Retinal pigment epithelial cell (primary cell): Measurements from ENCODE around the gene SHC2.

Source experiments
- DNase-seq: peaks from one replicate; pipeline ENCODE4 v3.0.0-alpha.2; 2010; ENCODE audit warnings: low read depth
- H3K4me3 ChIP-seq: 2 replicates; pipeline ENCODE4 v1.5.1; 2011; ENCODE audit warnings: mild to moderate bottlenecking, low read length, control low read depth, moderate library complexity
- TF ChIP-seq, protein P1 (sequence below): conservative IDR thresholded peaks from 2 replicates; pipeline ENCODE4 v1.5.1; 2011; ENCODE audit warnings: low read depth, low read length, control low read depth, inconsistent platforms

Gene SHC2

DNA sequence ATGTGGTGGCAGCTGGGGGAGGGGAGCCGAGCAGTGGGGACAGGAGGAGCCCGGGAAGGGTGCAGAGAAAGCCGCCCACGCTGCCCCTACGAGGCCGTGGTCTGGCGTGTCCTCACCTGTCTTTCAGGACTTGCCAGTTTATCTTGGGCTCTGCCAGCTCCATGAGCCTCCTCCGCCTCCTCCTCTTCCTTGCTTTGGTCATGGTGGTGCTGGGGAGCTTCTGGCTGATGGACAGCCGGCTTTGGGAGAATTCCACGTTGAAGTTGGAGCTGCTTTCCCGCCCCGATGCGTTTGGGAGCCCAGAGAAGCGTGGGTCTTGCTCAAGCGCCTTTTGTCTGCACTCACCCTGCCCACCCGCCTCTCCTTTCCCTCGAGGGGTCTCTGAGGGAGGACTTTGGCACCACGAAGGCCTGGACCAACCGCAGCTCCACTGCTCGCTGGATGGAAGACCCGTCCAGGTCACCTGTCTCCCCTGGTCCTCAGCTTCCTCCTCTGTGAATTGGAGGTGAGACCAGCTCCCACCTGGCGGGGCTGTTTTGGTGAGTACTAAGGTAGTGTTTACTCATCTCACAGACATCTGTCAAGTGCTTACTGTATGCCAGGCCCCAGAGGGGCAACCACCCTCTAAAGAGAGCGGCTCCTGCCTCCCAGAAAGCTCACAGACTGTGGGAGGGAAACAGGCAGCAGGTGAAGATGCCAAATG lies 86.5 kb downstream of the SHC2 start:
- TF ChIP-seq, protein P1, sequence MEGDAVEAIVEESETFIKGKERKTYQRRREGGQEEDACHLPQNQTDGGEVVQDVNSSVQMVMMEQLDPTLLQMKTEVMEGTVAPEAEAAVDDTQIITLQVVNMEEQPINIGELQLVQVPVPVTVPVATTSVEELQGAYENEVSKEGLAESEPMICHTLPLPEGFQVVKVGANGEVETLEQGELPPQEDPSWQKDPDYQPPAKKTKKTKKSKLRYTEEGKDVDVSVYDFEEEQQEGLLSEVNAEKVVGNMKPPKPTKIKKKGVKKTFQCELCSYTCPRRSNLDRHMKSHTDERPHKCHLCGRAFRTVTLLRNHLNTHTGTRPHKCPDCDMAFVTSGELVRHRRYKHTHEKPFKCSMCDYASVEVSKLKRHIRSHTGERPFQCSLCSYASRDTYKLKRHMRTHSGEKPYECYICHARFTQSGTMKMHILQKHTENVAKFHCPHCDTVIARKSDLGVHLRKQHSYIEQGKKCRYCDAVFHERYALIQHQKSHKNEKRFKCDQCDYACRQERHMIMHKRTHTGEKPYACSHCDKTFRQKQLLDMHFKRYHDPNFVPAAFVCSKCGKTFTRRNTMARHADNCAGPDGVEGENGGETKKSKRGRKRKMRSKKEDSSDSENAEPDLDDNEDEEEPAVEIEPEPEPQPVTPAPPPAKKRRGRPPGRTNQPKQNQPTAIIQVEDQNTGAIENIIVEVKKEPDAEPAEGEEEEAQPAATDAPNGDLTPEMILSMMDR: no peak
- DNase-seq: no peak
- no peak overlapping the region for H3K4me3 ChIP-seq

DNA sequence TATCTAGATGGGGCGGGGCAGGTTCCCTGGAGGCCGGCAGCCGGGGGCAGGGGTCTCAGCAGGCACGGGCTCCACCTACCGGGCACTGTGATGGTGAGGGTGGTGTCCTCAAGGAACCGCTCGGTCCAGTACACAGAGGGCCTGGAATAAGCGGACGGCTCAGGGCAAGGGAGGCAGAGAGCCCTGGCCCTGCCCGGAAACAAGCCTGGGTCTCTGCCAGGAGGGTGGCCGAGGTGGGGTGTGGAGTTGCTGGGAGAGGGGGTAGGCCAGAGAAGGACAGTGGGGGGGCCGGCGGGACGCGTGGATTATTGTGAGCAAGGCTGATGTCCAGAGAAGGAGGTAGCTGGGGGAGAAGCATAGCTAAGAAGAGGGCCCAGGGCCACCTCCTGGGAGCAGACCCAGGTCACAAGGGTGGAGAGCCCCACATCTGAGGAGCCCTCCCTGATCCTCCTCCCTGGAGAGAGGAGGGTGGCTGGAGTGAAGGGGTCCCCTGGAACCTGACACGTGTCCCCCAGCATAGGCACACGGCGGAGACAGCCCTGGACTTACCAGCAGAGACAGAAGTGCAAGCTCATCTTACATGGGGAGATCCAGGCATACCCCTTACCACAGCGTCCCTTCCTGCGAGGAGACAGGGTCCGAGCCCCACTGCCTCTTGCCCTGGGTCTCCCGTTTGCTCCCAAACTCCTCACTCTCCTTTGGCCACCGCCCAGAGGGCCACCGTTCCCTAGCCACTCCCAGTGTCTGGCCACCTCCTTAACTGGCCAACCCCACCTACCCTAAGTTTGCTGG lies 87.2 kb downstream of the SHC2 start:
- H3K4me3 ChIP-seq: no peak overlapping the region
- no peak for DNase-seq
- TF ChIP-seq, protein P1: no peak

DNA sequence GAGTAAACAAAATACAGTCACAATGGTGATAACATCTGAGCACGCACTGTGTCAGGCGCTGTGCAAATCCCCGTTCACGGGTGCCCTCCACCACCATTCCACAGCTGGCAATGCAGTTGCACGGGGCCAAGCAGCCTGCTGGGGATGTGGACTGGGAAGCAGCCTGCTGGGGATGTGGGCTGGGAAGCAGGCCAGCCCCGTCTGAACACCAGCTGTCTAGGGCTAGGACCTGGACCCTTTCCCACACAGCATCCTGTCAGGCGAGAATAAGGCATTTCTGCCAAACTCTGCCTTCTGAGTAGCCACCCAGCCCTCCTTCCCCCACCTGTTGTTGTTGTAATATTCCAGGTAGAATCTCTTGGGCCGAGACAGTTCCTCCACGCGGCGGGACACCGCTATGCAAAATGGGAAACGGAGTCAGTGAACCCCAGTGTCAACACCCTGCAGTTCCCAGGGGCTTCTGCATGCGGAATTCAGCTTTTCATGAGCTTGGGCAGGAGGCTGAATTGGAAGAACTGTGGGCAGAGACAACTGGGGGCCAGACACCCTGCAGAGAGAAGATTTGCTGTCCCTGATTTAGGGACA lies 88.4 kb downstream of the SHC2 start:
- TF ChIP-seq, protein P1: no peak
- no peak for DNase-seq
- H3K4me3 ChIP-seq: no peak overlapping the region

DNA sequence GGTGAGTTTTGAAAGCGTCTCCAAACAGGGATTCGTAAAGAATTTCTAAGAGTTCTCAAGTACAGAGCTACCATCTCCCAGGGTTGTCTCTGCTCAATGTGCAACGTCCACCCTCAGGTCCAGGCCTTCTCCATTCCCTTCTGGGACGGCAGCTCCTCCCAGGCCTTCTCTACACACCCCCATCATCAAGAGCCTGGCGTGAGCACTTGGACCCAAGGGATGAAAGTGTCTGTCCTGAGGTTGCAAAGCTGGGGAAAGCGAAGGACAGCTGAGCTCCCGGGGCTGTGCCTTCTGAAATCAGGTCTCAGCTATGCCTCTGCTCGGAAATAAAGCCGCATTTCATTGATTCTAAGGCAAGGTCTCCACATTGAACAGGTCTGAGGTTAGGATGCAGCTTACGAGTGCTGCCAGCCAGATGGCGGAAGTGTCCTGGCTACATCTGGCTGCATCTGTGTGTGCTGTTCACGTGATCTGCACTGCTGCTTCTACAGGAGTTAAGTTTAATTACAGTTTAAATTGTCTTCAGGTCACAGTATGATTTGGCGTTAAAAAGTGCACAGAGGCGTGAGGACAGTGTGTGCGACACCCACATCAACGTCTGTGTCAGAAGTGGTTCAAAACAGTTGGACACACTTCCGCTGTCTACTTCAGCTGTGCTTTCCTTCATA lies 89.2 kb downstream of the SHC2 start:
- no peak overlapping the region for H3K4me3 ChIP-seq
- TF ChIP-seq, protein P1: no peak
- DNase-seq: no peak

DNA sequence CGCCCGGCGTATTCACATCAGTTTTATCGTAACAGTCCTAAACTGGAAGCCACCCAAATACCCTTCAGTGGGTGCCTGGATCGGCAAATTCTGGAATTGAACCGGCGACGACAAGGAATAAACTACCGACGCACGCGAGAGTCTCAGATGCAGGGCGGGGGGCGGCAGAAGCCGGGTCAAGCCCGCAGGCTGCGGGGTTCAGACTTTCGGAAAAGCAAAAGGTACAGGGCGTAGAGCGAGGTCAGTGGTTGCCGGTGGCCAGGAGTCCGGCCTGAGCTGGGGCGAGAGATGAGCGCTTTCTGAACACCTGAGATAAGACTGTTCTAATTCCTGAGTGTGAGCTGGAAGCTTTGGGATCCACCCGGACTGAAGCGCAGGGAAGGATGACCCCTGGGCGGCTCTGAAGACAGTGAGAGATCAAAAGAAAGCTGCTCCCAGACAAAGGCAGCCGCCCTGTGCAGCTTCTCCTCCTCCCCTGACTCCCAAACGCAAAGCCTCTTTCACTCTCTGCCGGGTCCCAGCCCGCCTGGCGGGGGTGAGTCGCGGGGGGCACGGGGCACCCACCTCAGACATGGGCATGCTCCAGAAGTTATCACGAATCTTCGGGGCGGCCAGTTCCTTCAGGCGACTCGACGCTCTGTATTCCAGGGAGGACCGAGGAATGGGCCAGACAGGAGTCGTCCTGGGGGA lies 90.0 kb downstream of the SHC2 start:
- TF ChIP-seq, protein P1: no peak
- no peak for DNase-seq

DNA sequence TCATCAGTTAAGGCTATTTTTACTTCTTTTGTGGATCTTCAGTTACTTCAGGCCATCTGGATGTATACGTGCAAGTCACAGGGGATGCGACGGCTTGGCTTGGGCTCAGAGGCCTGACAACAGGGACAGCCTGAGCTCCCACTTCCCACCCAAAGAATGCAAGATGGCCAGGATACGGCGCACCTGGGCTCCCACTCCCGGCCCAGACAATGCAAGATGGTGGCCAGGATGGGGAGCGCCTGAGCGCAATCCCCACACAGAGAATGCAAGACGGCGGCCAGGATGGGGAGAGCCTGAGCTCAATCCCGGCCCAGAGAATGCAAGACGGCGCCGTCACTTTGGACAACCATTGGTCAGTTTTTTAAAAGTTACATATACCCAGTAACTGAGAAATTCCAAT lies 91.0 kb downstream of the SHC2 start:
- TF ChIP-seq, protein P1: no peak
- no peak for DNase-seq
- no peak overlapping the region for H3K4me3 ChIP-seq

More for the DNA sequence above, 90.0 kb downstream of the SHC2 start:
- no peak overlapping the region for H3K4me3 ChIP-seq
